Trophoblast cell (in vitro differentiated cells and primary cell): ENCODE data around the gene PACC1.

ENCODE experiments used
- DNase-seq, 2 donors: peaks; one replicate each; pipeline ENCODE4 v3.0.0-alpha.2; 2016
- H2AFZ ChIP-seq: 2 replicates; pipeline ENCODE4 v1.6.1; 2013; ENCODE audit warnings: low read length, moderate library complexity, mild to moderate bottlenecking; ENCODE audit not compliant: insufficient read depth, poor library complexity
- H2AK5ac ChIP-seq: 2 replicates; pipeline ENCODE4 v1.6.1; 2013; ENCODE audit warnings: mild to moderate bottlenecking, low read length
- H2BK120ac ChIP-seq: 2 replicates; pipeline ENCODE4 v1.6.1; 2013; ENCODE audit warnings: low read length, mild to moderate bottlenecking, moderate library complexity; ENCODE audit not compliant: insufficient read depth, poor library complexity
- H2BK12ac ChIP-seq: 2 replicates; pipeline ENCODE4 v1.6.1; 2013; ENCODE audit warnings: mild to moderate bottlenecking, low read length, moderate library complexity
- H2BK5ac ChIP-seq: 2 replicates; pipeline ENCODE4 v1.6.1; 2013; ENCODE audit warnings: low read length, low read depth, moderate library complexity, mild to moderate bottlenecking; ENCODE audit not compliant: poor library complexity
- H3K14ac ChIP-seq: 2 replicates; pipeline ENCODE4 v1.6.1; 2013; ENCODE audit warnings: mild to moderate bottlenecking, low read length
- H3K18ac ChIP-seq: 2 replicates; pipeline ENCODE4 v1.6.1; 2013; ENCODE audit warnings: mild to moderate bottlenecking, low read length
- H3K23ac ChIP-seq: 2 replicates; pipeline ENCODE4 v1.6.1; 2013; ENCODE audit warnings: low read length
- H3K27ac ChIP-seq: 2 replicates; pipeline ENCODE4 v1.5.1; 2013; ENCODE audit warnings: low read depth, mild to moderate bottlenecking, inconsistent platforms, low read length, moderate library complexity
- H3K27me3 ChIP-seq: 2 replicates; pipeline ENCODE4 v1.6.1; 2013; ENCODE audit warnings: inconsistent platforms, mild to moderate bottlenecking, low read length, moderate library complexity; ENCODE audit not compliant: insufficient read depth
- H3K36me3 ChIP-seq, 2 experiments: 1 replicate in 1 of 2; 2 replicates in 1 of 2; pipeline ENCODE4 v1.6.1; 2013; ENCODE audit warnings: low read length in 2 of 2, mild to moderate bottlenecking in 2 of 2, moderate library complexity in 1 of 2; ENCODE audit not compliant: insufficient read depth in 2 of 2, control insufficient read depth in 1 of 2
- H3K4ac ChIP-seq: 2 replicates; pipeline ENCODE4 v1.6.1; 2013; ENCODE audit warnings: low read depth, mild to moderate bottlenecking, low read length, moderate library complexity
- H3K4me1 ChIP-seq, 2 experiments: 1 replicate in 1 of 2; 2 replicates in 1 of 2; pipeline ENCODE4 v1.6.1; 2013; ENCODE audit warnings: low read length in 2 of 2, mild to moderate bottlenecking in 2 of 2, moderate library complexity in 1 of 2; ENCODE audit not compliant: insufficient read depth in 2 of 2, control insufficient read depth in 1 of 2
- H3K4me2 ChIP-seq: 2 replicates; pipeline ENCODE4 v1.6.1; 2013; ENCODE audit warnings: inconsistent platforms, mild to moderate bottlenecking, low read length, moderate library complexity
- H3K4me3 ChIP-seq: 2 replicates; pipeline ENCODE4 v1.5.1; 2013; ENCODE audit warnings: mild to moderate bottlenecking, low read depth, low read length, inconsistent platforms
- H3K79me1 ChIP-seq: one replicate; pipeline ENCODE4 v1.6.1; 2013; ENCODE audit warnings: low read length
- H3K79me2 ChIP-seq: 2 replicates; pipeline ENCODE4 v1.6.1; 2013; ENCODE audit warnings: low read length, mild to moderate bottlenecking; ENCODE audit not compliant: control insufficient read depth, insufficient read depth, poor library complexity
- H3K9ac ChIP-seq: 2 replicates; pipeline ENCODE4 v1.6.1; 2013; ENCODE audit warnings: mild to moderate bottlenecking, low read length
- H3K9me3 ChIP-seq: 2 replicates; pipeline ENCODE4 v1.6.1; 2013; ENCODE audit warnings: low read depth, mild to moderate bottlenecking, control low read depth, inconsistent platforms, low read length; ENCODE audit not compliant: insufficient read depth
- H4K12ac ChIP-seq: 2 replicates; pipeline ENCODE4 v1.6.1; 2013; ENCODE audit warnings: low read depth, mild to moderate bottlenecking, low read length, moderate library complexity
- H4K8ac ChIP-seq: 2 replicates; pipeline ENCODE4 v1.6.1; 2013; ENCODE audit warnings: low read depth, mild to moderate bottlenecking, low read length, moderate library complexity
- H4K91ac ChIP-seq: one replicate; pipeline ENCODE4 v1.6.1; 2013; ENCODE audit warnings: low read depth, mild to moderate bottlenecking, low read length, moderate library complexity
- whole genome bisulfite sequencing: extraction: QIAGEN DNeasy Blood & Tissue Kit; methylation state at CpG from one replicate; pipeline ENCODE4 v1.1.7; 2013; ENCODE audit warnings: missing lambda C conversion rate; ENCODE audit not compliant: insufficient read length, insufficient coverage; ENCODE audit errors: extremely low coverage; 5-methylcytosine and 5-hydroxymethylcytosine counted together

PACC1 gene

DNA sequence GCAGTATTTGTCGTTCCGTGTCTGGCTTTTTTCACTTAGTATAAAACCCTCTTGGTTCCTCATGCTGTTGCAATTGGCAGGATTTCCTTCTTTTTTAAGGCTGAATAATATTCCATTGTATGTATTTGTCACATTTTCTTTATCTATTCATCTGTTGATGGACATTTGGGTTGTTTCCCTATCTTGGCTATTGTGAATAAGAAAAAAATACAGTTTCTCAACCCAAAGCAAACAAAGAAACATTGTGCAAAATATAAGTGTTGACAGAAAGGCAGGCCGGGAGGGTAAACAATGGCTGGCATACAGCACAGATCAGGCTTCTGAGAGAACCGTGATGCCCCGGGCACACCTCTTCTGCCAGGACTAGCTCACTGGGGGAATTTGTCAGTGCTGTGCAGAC, 45.0 kb upstream of the PACC1 start:
- Histone ChIP-seq H4K91ac (no peak overlapping the region), H3K18ac (no peak overlapping the region), H2AFZ (no peak overlapping the region), H4K12ac (no peak overlapping the region), H3K23ac (no peak overlapping the region), H3K14ac (no peak overlapping the region), H4K8ac (no peak overlapping the region), H3K9ac (no peak overlapping the region), H3K9me3 (peaks cover 3% of the 10 kb centered on the region), H3K27ac (no peak overlapping the region), H3K4me3 (no peak overlapping the region), H3K79me1 (peaks cover 10% of the 10 kb centered on the region), H2BK5ac (no peak overlapping the region), H3K4me2 (no peak overlapping the region), H2BK120ac (no peak overlapping the region), H2AK5ac (no peak overlapping the region), H3K36me3 (no peaks in the 10 kb centered on the region), H2BK12ac (no peak overlapping the region), H3K79me2 (no peaks in the 10 kb centered on the region), H3K4ac (no peak overlapping the region), H3K27me3 (no peaks in the 10 kb centered on the region), H3K4me1 (peaks cover 17 to 18% of the 10 kb centered on the region in 2 experiments)
- WGBS, result no CpG with 5 or more reads among the region's 5 CpGs
- DNase-seq, result no peak

GRCh38 chr1:212458817-212459216, 44.1 kb upstream of the PACC1 start:
- Histone ChIP-seq H3K14ac (no peak overlapping the region), H3K79me2 (no peaks in the 10 kb centered on the region), H3K4ac (no peak overlapping the region), H2AK5ac (no peak overlapping the region), H2BK12ac (no peak overlapping the region), H4K12ac (no peak overlapping the region), H3K9me3 (peaks cover 3% of the 10 kb centered on the region), H3K4me3 (no peak overlapping the region), H3K27ac (no peak overlapping the region), H3K9ac (no peak overlapping the region), H3K18ac (no peak overlapping the region), H4K91ac (no peak overlapping the region), H2AFZ (no peak overlapping the region), H3K36me3 (no peaks in the 10 kb centered on the region), H2BK120ac (no peak overlapping the region), H3K27me3 (no peaks in the 10 kb centered on the region), H3K79me1 (peaks cover 4% of the 10 kb centered on the region), H3K4me1 (peaks cover 10% of the 10 kb centered on the region in 2 experiments), H3K23ac (no peak overlapping the region), H4K8ac (no peak overlapping the region), H3K4me2 (no peak overlapping the region), H2BK5ac (no peak overlapping the region)
- no CpG with 5 or more reads among the region's 1 CpG for WGBS
- DNase-seq, result no peak

DNA sequence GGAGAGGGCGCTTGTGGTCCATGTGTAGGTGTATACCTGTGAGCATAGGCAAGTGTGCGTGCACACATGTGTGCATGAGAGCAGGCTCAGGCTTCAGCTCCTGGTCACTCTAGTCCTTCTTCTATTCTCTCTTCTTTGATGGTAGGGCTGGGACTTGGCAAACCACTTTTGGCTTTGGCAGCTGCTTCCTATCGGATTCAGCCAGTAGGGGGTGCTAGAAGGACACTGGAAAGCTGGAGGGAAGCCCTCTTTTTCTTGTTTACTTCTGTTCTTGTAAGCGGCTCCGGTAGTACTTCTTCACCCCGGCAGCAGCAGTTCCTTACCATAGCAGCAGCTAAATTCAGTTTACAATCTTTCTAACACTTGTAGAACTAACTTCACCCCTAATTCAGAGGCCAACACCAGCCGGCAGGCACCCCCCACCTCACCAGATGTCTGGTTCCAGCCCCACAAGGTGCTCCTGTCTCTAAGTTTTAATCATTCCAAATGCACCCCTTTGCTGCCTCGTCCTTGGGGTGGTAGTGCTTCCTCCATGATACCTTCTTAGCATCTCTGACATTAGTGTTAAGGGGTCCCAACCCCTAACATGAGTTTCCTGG, 43.2 kb upstream of the PACC1 start:
- no peak overlapping the region for H3K18ac ChIP-seq
- no peak overlapping the region for H4K12ac ChIP-seq
- no peaks in the 10 kb centered on the region for H3K27me3 ChIP-seq
- no peak overlapping the region for H3K27ac ChIP-seq
- no peak overlapping the region for H3K14ac ChIP-seq
- no peak overlapping the region for H3K23ac ChIP-seq
- H2AK5ac ChIP-seq, result no peak overlapping the region
- H2BK12ac ChIP-seq, result no peak overlapping the region
- no peaks in the 10 kb centered on the region for H3K79me2 ChIP-seq
- no CpG with 5 or more reads among the region's 8 CpGs for WGBS
- peak; percentile 84 to 94 for DNase-seq
- H3K4me1 ChIP-seq, result peaks cover under 1 to 1% of the 10 kb centered on the region in 2 experiments
- H4K91ac ChIP-seq, result peak overlapping the region; percentile 39
- H2AFZ ChIP-seq, result no peak overlapping the region
- no peak overlapping the region for H3K4me2 ChIP-seq
- H3K4ac ChIP-seq, result no peak overlapping the region
- H2BK5ac ChIP-seq, result no peak overlapping the region
- H2BK120ac ChIP-seq, result no peak overlapping the region
- H3K9ac ChIP-seq, result no peak overlapping the region
- peaks cover 3% of the 10 kb centered on the region for H3K9me3 ChIP-seq
- H3K4me3 ChIP-seq, result no peak overlapping the region
- no peaks in the 10 kb centered on the region for H3K79me1 ChIP-seq
- H4K8ac ChIP-seq, result no peak overlapping the region
- no peaks in the 10 kb centered on the region for H3K36me3 ChIP-seq

GRCh38 chr1:212455803-212456528, 41.3 kb upstream of the PACC1 start:
- Histone ChIP-seq H3K4me3 (no peak overlapping the region), H3K9me3 (peaks cover 5% of the 10 kb centered on the region), H3K27me3 (no peaks in the 10 kb centered on the region), H3K9ac (no peak overlapping the region), H4K8ac (no peak overlapping the region), H4K91ac (no peak overlapping the region), H3K23ac (no peak overlapping the region), H3K27ac (no peak overlapping the region), H2AK5ac (no peak overlapping the region), H2BK5ac (no peak overlapping the region), H3K79me2 (no peaks in the 10 kb centered on the region), H3K14ac (no peak overlapping the region), H3K4me2 (no peak overlapping the region), H3K18ac (no peak overlapping the region), H2BK12ac (no peak overlapping the region), H3K36me3 (no peaks in the 10 kb centered on the region), H2BK120ac (no peak overlapping the region), H3K4me1 (no peaks in the 10 kb centered on the region), H4K12ac (no peak overlapping the region), H3K4ac (no peak overlapping the region), H3K79me1 (no peaks in the 10 kb centered on the region), H2AFZ (no peak overlapping the region)
- no CpG with 5 or more reads among the region's 10 CpGs for WGBS
- DNase-seq, result peak; percentile 75 to 93
